ENCODE results near the gene C5orf58.

C5orf58 gene

GRCh38 chr5:170294057-170294456 lies 61.3 kb downstream of the C5orf58 start:
- Mint-ChIP-seq H3K27ac (no peak overlapping the region), H3K27me3 (peaks cover 44% of the 10 kb centered on the region), H3K36me3 (peaks cover 18% of the 10 kb centered on the region), H3K4me3 (no peak overlapping the region), H3K9me3 (peaks cover 4% of the 10 kb centered on the region), H3K4me1 (peaks cover 79% of the 10 kb centered on the region)
- no peak for ATAC-seq

DNA sequence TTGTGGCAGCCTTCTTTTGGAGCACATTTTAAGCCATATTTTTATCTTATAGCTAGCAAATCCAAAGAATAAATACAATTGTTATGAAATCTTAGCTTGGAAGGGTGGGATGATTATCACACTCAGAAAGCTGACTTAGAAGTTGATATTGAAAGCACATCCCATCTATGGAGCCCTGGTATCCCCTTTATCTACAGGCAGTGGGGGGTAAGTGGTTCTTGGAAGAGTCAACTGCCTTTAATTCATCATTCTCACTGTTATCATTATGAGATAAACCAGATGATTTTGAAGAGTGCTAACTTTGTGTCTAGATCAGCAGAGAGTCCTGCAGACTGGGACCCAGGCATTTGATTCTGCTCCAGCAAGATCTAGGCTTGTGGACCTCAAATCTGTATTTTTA lies 61.8 kb downstream of the C5orf58 start:
- H3K9me3 Mint-ChIP-seq: peaks cover 3% of the 10 kb centered on the region
- peaks cover 13% of the 10 kb centered on the region for H3K36me3 Mint-ChIP-seq
- ATAC-seq: no peak
- peaks cover 40% of the 10 kb centered on the region for H3K27me3 Mint-ChIP-seq
- H3K4me3 Mint-ChIP-seq: no peak overlapping the region
- peaks cover 76% of the 10 kb centered on the region for H3K4me1 Mint-ChIP-seq
- H3K27ac Mint-ChIP-seq: no peak overlapping the region

Data from stimulated activated memory B cell treated with anti-CD40 and anti-IgM and Interleukin-4, amounts not matched to agents 10 μg/mL and 1 μg/mL and 100 μg/mL, for 72 hours (primary cell).